Inferior parietal cortex (tissue), 1 donor: Measurements from ENCODE around the gene CHGA.

Experiments
- DNase-seq: peaks from one replicate; pipeline ENCODE4 v3.0.0-alpha.2; 2016; ENCODE audit errors: extremely low spot score

Gene CHGA

DNA sequence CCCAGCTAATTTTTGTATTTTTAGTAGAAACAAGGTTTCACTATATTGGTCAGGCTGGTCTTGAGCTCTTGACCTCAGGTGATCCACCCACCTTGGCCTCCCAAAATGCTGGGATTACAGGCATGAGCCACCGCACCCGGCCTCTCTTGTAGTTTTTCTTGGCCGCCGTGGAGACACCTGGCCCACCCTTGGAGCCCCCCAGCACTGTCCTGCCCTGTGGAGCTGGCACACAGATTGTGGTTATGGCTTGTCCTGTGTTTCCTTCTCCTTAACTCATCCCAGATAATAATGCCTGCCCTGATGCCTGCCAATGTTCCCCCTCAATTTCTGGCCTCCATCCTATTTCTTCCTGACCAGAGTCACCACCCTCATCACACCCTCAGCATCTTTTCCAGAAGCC is 57.9 kb downstream of the CHGA start:
- no peak for DNase-seq

DNA sequence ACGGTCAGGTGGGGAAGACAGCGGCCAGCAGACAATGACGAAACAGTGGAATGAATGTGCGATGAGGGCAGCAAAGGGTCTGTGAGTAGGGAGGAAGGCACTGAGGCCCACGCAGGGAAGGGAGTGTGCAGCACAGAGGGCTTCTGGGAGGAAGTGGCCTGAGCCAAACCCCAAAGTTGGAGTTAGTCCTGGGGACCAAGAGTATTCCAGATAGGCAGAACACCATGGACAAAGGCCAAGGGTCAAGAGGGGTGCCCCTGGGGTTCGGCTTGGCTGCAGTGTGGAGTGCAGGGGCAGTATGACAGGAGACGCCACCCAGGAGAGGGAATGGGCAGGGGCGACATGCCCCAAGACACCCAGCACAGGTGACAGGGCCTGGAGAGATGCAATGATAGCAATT is 58.8 kb downstream of the CHGA start:
- no peak for DNase-seq

DNA sequence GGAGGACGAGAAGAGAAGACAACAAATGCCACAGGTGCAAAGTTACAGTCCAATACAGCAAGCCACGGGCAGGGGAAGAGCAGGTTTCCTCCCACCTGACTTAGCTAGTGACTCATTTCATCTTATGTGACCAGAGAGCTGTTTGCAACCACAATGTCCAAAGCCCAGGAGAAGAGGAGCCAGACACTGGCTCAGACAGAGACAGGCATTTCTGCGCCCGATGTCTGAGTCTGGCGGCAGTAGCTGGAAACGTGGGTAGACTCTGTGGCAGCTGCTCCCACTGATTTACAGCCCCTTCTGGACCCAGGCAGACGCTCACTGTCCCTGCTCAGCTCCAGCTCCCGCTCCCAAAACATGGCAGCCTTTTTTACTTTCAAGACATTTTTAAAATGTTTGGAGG is 60.0 kb downstream of the CHGA start:
- DNase-seq, result no peak

DNA sequence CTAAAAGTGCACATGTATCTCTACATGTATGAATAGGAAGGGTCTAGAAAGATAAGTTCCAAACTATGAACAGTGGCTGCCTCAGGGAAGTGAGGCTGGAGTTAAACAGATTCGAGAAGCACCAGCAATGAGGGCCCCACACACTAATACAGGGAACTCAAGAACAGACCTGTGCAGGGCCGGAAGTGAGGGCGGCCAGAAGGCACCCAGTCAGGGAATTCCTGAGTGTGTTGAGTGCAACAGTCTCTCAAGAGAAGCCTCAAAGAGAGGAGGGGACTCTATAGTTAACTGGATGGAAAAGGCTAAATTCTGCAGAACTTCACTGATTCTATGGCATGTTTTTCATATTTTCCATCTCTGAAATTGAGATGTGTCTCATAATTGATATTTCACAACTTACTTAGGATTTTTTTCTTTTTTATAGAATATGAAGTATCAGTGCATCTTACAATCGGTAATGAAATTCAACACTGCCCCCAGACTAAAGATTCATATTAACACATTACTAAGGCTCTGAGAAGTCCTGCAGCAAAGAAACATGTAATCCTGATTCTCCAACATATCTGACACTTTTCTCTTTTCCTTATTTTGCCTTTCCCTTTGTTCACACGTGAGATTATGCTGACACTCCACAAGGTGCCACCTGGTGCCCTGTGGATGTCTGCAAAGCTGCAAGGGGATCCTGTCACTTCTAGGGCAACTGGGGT is 61.3 kb downstream of the CHGA start:
- DNase-seq, result no peak
